Loucy (cell line): ENCODE results near the gene RAB31.

ENCODE experiments used
- H2AFZ ChIP-seq: fragments of 200-600 bp; sonication (generic); 2 replicates; pipeline ENCODE4 v1.6.0; 2016; ENCODE audit warnings: antibody characterized with exemption, mild to moderate bottlenecking, low read length, moderate library complexity
- H3F3A ChIP-seq: fragments of 200-600 bp; 2 replicates; pipeline ENCODE4 v1.6.0; 2016; ENCODE audit warnings: antibody characterized with exemption, low read depth, mild to moderate bottlenecking
- H3K27me3 ChIP-seq: fragments of 200-600 bp; sonication (generic); 2 replicates; pipeline ENCODE4 v1.6.1; 2014; ENCODE audit warnings: low read length, mild to moderate bottlenecking; ENCODE audit not compliant: insufficient read depth, poor library complexity, severe bottlenecking
- H3K36me3 ChIP-seq: fragments of 200-600 bp; sonication (generic); 2 replicates; pipeline ENCODE4 v1.6.1; 2016; ENCODE audit warnings: low read length; ENCODE audit not compliant: insufficient read depth
- H3K4me1 ChIP-seq: fragments of 200-600 bp; sonication (generic); 2 replicates; pipeline ENCODE4 v1.5.1; 2014; ENCODE audit warnings: low read length, mild to moderate bottlenecking; ENCODE audit not compliant: insufficient read depth, poor library complexity, severe bottlenecking
- H3K4me2 ChIP-seq: fragments of 200-600 bp; sonication (generic); 2 replicates; pipeline ENCODE4 v1.6.0; 2014; ENCODE audit warnings: antibody characterized with exemption, low read length, low read depth, mild to moderate bottlenecking; ENCODE audit not compliant: poor library complexity, severe bottlenecking
- H3K4me3 ChIP-seq: fragments of 200-600 bp; sonication (generic); 2 replicates; pipeline ENCODE4 v1.5.1; 2014; ENCODE audit warnings: low read length, mild to moderate bottlenecking, mixed read lengths; ENCODE audit not compliant: poor library complexity, severe bottlenecking
- H3K79me2 ChIP-seq: fragments of 200-600 bp; sonication (generic); 2 replicates; pipeline ENCODE4 v1.6.1; 2014; ENCODE audit warnings: low read length; ENCODE audit not compliant: insufficient read depth
- H3K9ac ChIP-seq: fragments of 200-600 bp; sonication (generic); 2 replicates; pipeline ENCODE4 v1.6.0; 2014; ENCODE audit warnings: mild to moderate bottlenecking, low read depth, low read length, moderate library complexity; ENCODE audit not compliant: poor library complexity, severe bottlenecking
- H3K9me2 ChIP-seq: fragments of 200-600 bp; sonication (generic); replicated peaks from 2 replicates; pipeline ENCODE4 v1.6.1; 2016; ENCODE audit warnings: low read depth, low read length, mixed read lengths
- H3K9me3 ChIP-seq: fragments of 200-600 bp; sonication (generic); 2 replicates; pipeline ENCODE4 v1.6.1; 2014; ENCODE audit warnings: mild to moderate bottlenecking, antibody characterized with exemption, low read length, low read depth; ENCODE audit not compliant: insufficient read depth
- H4K20me1 ChIP-seq: fragments of 200-600 bp; sonication (generic); 2 replicates; pipeline ENCODE4 v1.6.0; 2014; ENCODE audit warnings: antibody characterized with exemption, low read length, mild to moderate bottlenecking; ENCODE audit not compliant: insufficient read depth, poor library complexity, severe bottlenecking
- EZH2phosphoT487 ChIP-seq: fragments of 200-600 bp; IDR thresholded peaks from 2 replicates; pipeline ENCODE4 v1.6.1; 2018; ENCODE audit warnings: antibody characterized with exemption, mild to moderate bottlenecking, moderate library complexity, borderline replicate concordance
- TF ChIP-seq, protein P1 (sequence below): fragments of 200-600 bp; sonication (generic); conservative IDR thresholded peaks from 2 replicates; pipeline ENCODE4 v1.5.1; 2014; ENCODE audit warnings: mild to moderate bottlenecking, antibody characterized with exemption, low read length

Gene RAB31

DNA sequence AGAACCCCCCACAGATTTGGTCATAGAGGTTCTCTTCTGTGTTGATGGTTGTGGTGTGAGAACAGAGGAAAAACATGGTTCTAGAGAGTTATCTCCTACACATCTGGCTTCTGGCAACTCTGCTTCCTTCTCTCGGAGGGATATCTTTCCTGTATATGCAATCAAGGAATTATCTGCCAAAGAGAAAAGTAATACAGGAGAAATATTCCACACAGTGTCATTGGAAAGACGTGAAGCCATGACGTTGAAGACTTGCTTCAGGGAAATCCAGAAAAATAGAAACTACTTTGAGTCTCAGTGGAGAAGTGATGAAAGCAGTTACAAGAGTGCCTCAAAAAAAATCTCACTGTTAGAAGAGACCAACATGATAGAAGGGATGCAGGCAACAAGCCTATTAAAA, 78.5 kb downstream of the RAB31 start:
- Histone ChIP-seq H4K20me1 (no peaks in the 10 kb centered on the region), H2AFZ (no peak overlapping the region), H3K4me1 (no peaks in the 10 kb centered on the region), H3F3A (no peaks in the 10 kb centered on the region), H3K9me2 (no peaks in the 10 kb centered on the region), H3K79me2 (no peaks in the 10 kb centered on the region), H3K36me3 (no peaks in the 10 kb centered on the region), H3K9me3 (no peaks in the 10 kb centered on the region), H3K27me3 (no peaks in the 10 kb centered on the region), H3K4me2 (no peak overlapping the region), H3K9ac (no peak overlapping the region), H3K4me3 (no peak overlapping the region)
- TF ChIP-seq, protein P1, sequence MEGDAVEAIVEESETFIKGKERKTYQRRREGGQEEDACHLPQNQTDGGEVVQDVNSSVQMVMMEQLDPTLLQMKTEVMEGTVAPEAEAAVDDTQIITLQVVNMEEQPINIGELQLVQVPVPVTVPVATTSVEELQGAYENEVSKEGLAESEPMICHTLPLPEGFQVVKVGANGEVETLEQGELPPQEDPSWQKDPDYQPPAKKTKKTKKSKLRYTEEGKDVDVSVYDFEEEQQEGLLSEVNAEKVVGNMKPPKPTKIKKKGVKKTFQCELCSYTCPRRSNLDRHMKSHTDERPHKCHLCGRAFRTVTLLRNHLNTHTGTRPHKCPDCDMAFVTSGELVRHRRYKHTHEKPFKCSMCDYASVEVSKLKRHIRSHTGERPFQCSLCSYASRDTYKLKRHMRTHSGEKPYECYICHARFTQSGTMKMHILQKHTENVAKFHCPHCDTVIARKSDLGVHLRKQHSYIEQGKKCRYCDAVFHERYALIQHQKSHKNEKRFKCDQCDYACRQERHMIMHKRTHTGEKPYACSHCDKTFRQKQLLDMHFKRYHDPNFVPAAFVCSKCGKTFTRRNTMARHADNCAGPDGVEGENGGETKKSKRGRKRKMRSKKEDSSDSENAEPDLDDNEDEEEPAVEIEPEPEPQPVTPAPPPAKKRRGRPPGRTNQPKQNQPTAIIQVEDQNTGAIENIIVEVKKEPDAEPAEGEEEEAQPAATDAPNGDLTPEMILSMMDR = no peak
- TF ChIP-seq EZH2phosphoT487 = no peak

DNA sequence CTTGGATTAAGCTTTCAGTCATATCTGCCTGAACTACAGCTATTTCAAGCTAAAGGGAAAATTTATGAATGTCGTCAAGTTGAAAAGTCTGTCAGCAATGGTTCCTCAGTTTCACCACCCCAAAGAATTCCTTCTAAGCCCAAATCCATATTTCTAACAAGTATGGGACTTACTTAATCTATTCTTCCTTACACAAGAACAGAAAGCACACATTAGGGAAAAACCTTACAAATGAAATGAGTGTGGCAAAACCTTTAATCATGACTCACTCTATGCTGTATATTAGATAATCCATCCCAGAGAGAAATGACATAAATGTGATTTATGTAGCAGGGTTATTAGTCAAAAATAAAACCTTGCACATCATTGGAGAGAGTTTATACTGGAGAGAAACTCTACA, 78.9 kb downstream of the RAB31 start:
- TF ChIP-seq, protein P1 = no peak
- TF ChIP-seq EZH2phosphoT487 = no peak
- no peaks in the 10 kb centered on the region for H3F3A ChIP-seq
- no peaks in the 10 kb centered on the region for H4K20me1 ChIP-seq
- H3K9me2 ChIP-seq = no peaks in the 10 kb centered on the region
- H3K4me2 ChIP-seq = no peak overlapping the region
- no peaks in the 10 kb centered on the region for H3K9me3 ChIP-seq
- no peak overlapping the region for H2AFZ ChIP-seq
- H3K4me1 ChIP-seq = no peaks in the 10 kb centered on the region
- H3K9ac ChIP-seq = no peak overlapping the region
- H3K4me3 ChIP-seq = no peak overlapping the region
- no peaks in the 10 kb centered on the region for H3K36me3 ChIP-seq
- no peaks in the 10 kb centered on the region for H3K27me3 ChIP-seq
- no peaks in the 10 kb centered on the region for H3K79me2 ChIP-seq

DNA sequence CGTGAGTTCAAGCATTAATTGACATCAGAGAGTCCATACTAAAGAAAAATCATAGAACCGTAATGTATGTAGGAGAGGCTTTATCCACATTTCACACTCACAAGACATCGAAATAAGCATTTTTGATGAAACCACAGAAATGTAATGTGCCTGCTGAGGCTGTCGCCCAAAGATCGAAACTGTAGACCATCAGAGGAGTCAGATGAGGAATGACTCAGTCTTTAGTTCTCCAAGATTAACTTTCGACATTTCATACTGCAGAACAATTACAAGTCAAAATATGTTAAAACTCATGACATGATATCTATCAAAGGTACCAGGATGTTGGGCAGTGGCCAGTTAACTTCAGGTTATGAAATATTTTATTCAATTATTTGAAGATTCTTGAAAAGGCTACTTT, 79.6 kb downstream of the RAB31 start:
- no peaks in the 10 kb centered on the region for H3F3A ChIP-seq
- no peak for TF ChIP-seq EZH2phosphoT487
- TF ChIP-seq, protein P1 = no peak
- no peak overlapping the region for H2AFZ ChIP-seq
- H3K9ac ChIP-seq = no peak overlapping the region
- no peaks in the 10 kb centered on the region for H3K27me3 ChIP-seq
- no peak overlapping the region for H3K4me3 ChIP-seq
- H3K4me2 ChIP-seq = no peak overlapping the region
- H3K79me2 ChIP-seq = no peaks in the 10 kb centered on the region
- H3K36me3 ChIP-seq = no peaks in the 10 kb centered on the region
- no peaks in the 10 kb centered on the region for H4K20me1 ChIP-seq
- H3K9me3 ChIP-seq = no peaks in the 10 kb centered on the region
- no peaks in the 10 kb centered on the region for H3K4me1 ChIP-seq
- H3K9me2 ChIP-seq = no peaks in the 10 kb centered on the region
